H9 (cell line): ENCODE measurements around the gene STIL. TPM values are rescaled to one million over a fixed set of nuclear protein-coding genes. Genes with fewer than 3 reads are reported as not detected.

Source experiments
- DNase-seq: peaks from one replicate; pipeline ENCODE4 v3.0.0-alpha.2; 2017
- H2AFZ ChIP-seq: one replicate; pipeline ENCODE4 v1.6.1; 2013; ENCODE audit warnings: mild to moderate bottlenecking, low read length, control low read depth, moderate library complexity
- H2AK5ac ChIP-seq: 2 replicates; pipeline ENCODE4 v1.6.1; 2013; ENCODE audit warnings: low read length, control low read depth, mixed read lengths; ENCODE audit not compliant: insufficient read length
- H2BK120ac ChIP-seq: one replicate; pipeline ENCODE4 v1.6.1; 2013; ENCODE audit warnings: low read depth, mild to moderate bottlenecking, low read length, control low read depth, inconsistent platforms; ENCODE audit not compliant: poor library complexity, severe bottlenecking
- H2BK12ac ChIP-seq: 2 replicates; pipeline ENCODE4 v1.6.1; 2013; ENCODE audit warnings: low read length, control low read depth, mixed read lengths, low read depth; ENCODE audit not compliant: insufficient read length
- H2BK15ac ChIP-seq: 2 replicates; pipeline ENCODE4 v1.6.1; 2013; ENCODE audit warnings: low read depth, low read length, control low read depth
- H2BK20ac ChIP-seq: one replicate; pipeline ENCODE4 v1.6.1; 2013; ENCODE audit warnings: low read depth, mild to moderate bottlenecking, low read length, control low read depth, inconsistent platforms; ENCODE audit not compliant: poor library complexity, severe bottlenecking
- H2BK5ac ChIP-seq: 2 replicates; pipeline ENCODE4 v1.6.1; 2013; ENCODE audit warnings: low read length, control low read depth, mixed read lengths; ENCODE audit not compliant: insufficient read length
- H3K14ac ChIP-seq: 2 replicates; pipeline ENCODE4 v1.6.1; 2013; ENCODE audit warnings: low read length, control low read depth; ENCODE audit not compliant: insufficient read depth
- H3K18ac ChIP-seq: 2 replicates; pipeline ENCODE4 v1.6.1; 2013; ENCODE audit warnings: low read depth, mild to moderate bottlenecking, mixed read lengths, low read length, control low read depth; ENCODE audit not compliant: insufficient read length
- H3K23ac ChIP-seq: 2 replicates; pipeline ENCODE4 v1.6.1; 2013; ENCODE audit warnings: low read length, control low read depth, mixed read lengths, low read depth; ENCODE audit not compliant: insufficient read length
- H3K23me2 ChIP-seq: 2 replicates; pipeline ENCODE4 v1.6.1; 2013; ENCODE audit warnings: low read depth, mild to moderate bottlenecking, mixed read lengths, low read length, control low read depth; ENCODE audit not compliant: insufficient read length, poor library complexity, severe bottlenecking
- H3K27ac ChIP-seq: 2 replicates; pipeline ENCODE4 v1.5.1; 2013; ENCODE audit warnings: low read length, control low read depth, mixed read lengths, low read depth; ENCODE audit not compliant: insufficient read length
- H3K27me3 ChIP-seq: 2 replicates; pipeline ENCODE4 v1.6.1; 2013; ENCODE audit warnings: low read length, control low read depth, inconsistent platforms; ENCODE audit not compliant: insufficient read depth
- H3K4ac ChIP-seq: 2 replicates; pipeline ENCODE4 v1.6.1; 2013; ENCODE audit warnings: low read depth, mild to moderate bottlenecking, control low read depth, inconsistent platforms, low read length, moderate library complexity
- H3K4me1 ChIP-seq: 2 replicates; pipeline ENCODE4 v1.6.1; 2013; ENCODE audit warnings: low read length, control low read depth, inconsistent platforms; ENCODE audit not compliant: insufficient read depth
- H3K4me2 ChIP-seq: 2 replicates; pipeline ENCODE4 v1.6.1; 2013; ENCODE audit warnings: low read length, control low read depth, mixed read lengths; ENCODE audit not compliant: insufficient read length, insufficient read depth
- H3K56ac ChIP-seq: 2 replicates; pipeline ENCODE4 v1.6.1; 2013; ENCODE audit warnings: low read depth, mild to moderate bottlenecking, mixed read lengths, low read length, control low read depth; ENCODE audit not compliant: insufficient read length
- H3K79me1 ChIP-seq: 2 replicates; pipeline ENCODE4 v1.6.1; 2013; ENCODE audit warnings: low read depth, mild to moderate bottlenecking, moderate library complexity, low read length, control low read depth, inconsistent platforms; ENCODE audit not compliant: insufficient read depth, poor library complexity, severe bottlenecking
- H3K79me2 ChIP-seq: 2 replicates; pipeline ENCODE4 v1.6.1; 2013; ENCODE audit warnings: low read length, control low read depth, inconsistent platforms; ENCODE audit not compliant: insufficient read depth
- H3K9ac ChIP-seq: 2 replicates; pipeline ENCODE4 v1.6.1; 2013; ENCODE audit warnings: low read length, control low read depth, mixed read lengths; ENCODE audit not compliant: insufficient read length; ENCODE audit errors: extremely low read depth
- H3K9me3 ChIP-seq: one replicate; pipeline ENCODE4 v1.6.1; 2013; ENCODE audit warnings: low read depth, low read length, inconsistent platforms; ENCODE audit not compliant: control insufficient read depth
- H3T11ph ChIP-seq: one replicate; pipeline ENCODE4 v1.6.1; 2013; ENCODE audit warnings: mild to moderate bottlenecking, low read length, control low read depth, inconsistent platforms
- H4K20me1 ChIP-seq: one replicate; pipeline ENCODE4 v1.6.1; 2013; ENCODE audit not compliant: control insufficient read depth, insufficient read length, insufficient read depth
- H4K5ac ChIP-seq: 2 replicates; pipeline ENCODE4 v1.6.1; 2013; ENCODE audit warnings: low read depth, mild to moderate bottlenecking, mixed read lengths, low read length, control low read depth; ENCODE audit not compliant: insufficient read length
- H4K8ac ChIP-seq: replicated peaks from 2 replicates; pipeline ENCODE4 v1.6.1; 2013; ENCODE audit warnings: low read length, control low read depth, mixed read lengths, low read depth; ENCODE audit not compliant: insufficient read length
- H4K91ac ChIP-seq: 2 replicates; pipeline ENCODE4 v1.6.1; 2013; ENCODE audit warnings: low read depth, mild to moderate bottlenecking, moderate library complexity, mixed read lengths, low read length, control low read depth; ENCODE audit not compliant: insufficient read length
- H3K27ac Mint-ChIP-seq, 3 experiments: 2 replicates in 2 of 3; 3 replicates in 1 of 3; pipeline ENCODE4 v1.8.0; 2020 to 2021; ENCODE audit warnings: mixed read lengths in 3 of 3, mild to moderate bottlenecking in 1 of 3, moderate library complexity in 1 of 3
- H3K27me3 Mint-ChIP-seq: 2 replicates; pipeline ENCODE4 v1.8.0; 2021; ENCODE audit warnings: low read depth, mild to moderate bottlenecking, moderate library complexity, mixed read lengths
- H3K36me3 Mint-ChIP-seq, 3 experiments: 2 replicates in 2 of 3; 3 replicates in 1 of 3; pipeline ENCODE4 v1.8.0; 2020 to 2021; ENCODE audit warnings: low read depth in 3 of 3, mixed read lengths in 3 of 3; ENCODE audit not compliant: insufficient read depth in 1 of 3
- H3K4me1 Mint-ChIP-seq, 2 experiments: 2 replicates each; pipeline ENCODE4 v1.8.0; 2020; ENCODE audit warnings: mixed read lengths in 2 of 2
- H3K4me3 Mint-ChIP-seq, 2 experiments: 2 replicates in 1 of 2; 3 replicates in 1 of 2; pipeline ENCODE4 v1.8.0; 2020 to 2021; ENCODE audit warnings: mild to moderate bottlenecking in 2 of 2, mixed read lengths in 2 of 2, moderate library complexity in 1 of 2
- H3K9me3 Mint-ChIP-seq, 2 experiments: 2 replicates in 1 of 2; 3 replicates in 1 of 2; pipeline ENCODE4 v1.8.0; 2020; ENCODE audit warnings: mild to moderate bottlenecking in 2 of 2, mixed read lengths in 2 of 2, moderate library complexity in 1 of 2
- CTCF ChIP-seq: fragments of 200-600 bp; sonication (generic); conservative IDR thresholded peaks from 3 replicates; pipeline ENCODE4 v1.8.0; 2021; ENCODE audit warnings: antibody characterized with exemption, mild to moderate bottlenecking
- WGBS: extraction: QIAGEN DNeasy Blood & Tissue Kit; methylation state at CpG from one replicate; pipeline ENCODE4 v1.1.7; 2013; ENCODE audit warnings: missing lambda C conversion rate, low lambda C conversion rate, mixed read lengths; ENCODE audit not compliant: insufficient read length; ENCODE audit errors: extremely low coverage; 5-methylcytosine and 5-hydroxymethylcytosine counted together
- total RNA-seq: library from RNA; stranded (reverse); gene quantifications from 2 replicates; pipeline ENCODE4 v1.2.1, GENCODE V29; 2021

Gene STIL
- total RNA-seq, 1 experiment from 2014 or later, result 26.6 TPM

DNA sequence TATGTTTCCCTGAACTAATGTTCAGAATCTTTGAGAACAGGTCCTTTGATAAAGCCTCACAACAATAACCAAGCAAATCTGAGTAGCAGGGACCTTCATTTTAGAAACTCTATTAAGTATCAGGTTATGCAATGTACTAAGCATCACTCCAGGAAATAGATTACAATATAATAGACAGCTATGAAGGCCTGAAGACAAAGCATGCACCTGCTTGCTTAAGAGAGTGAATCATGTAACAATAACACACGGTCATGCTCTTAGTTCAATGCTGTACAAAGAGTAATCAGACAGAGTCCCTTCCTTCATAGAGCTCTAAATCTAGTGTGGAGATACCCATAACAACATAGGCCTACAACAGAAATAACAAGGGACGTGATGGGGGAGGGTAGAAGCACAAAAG is 11.6 kb upstream of the STIL start:
- H3K27me3 ChIP-seq, result no peaks in the 10 kb centered on the region
- no peak for TF ChIP-seq CTCF
- no peak overlapping the region for H3K23ac ChIP-seq
- no peak overlapping the region for H3K4me3 Mint-ChIP-seq
- H3K4ac ChIP-seq, result no peak overlapping the region
- H3K4me2 ChIP-seq, result no peak overlapping the region
- no peak overlapping the region for H2BK12ac ChIP-seq
- no peaks in the 10 kb centered on the region for H3K9me3 Mint-ChIP-seq
- DNase-seq, result no peak
- no peaks in the 10 kb centered on the region for H3K23me2 ChIP-seq
- H3K36me3 Mint-ChIP-seq, result no peaks in the 10 kb centered on the region
- no peak overlapping the region for H4K5ac ChIP-seq
- no peak overlapping the region for H2BK15ac ChIP-seq
- no peaks in the 10 kb centered on the region for H3K79me2 ChIP-seq
- no peak overlapping the region for H2AK5ac ChIP-seq
- no peak overlapping the region for H3K27ac ChIP-seq
- no peak overlapping the region for H2BK20ac ChIP-seq
- H3K56ac ChIP-seq, result no peak overlapping the region
- H3K14ac ChIP-seq, result no peak overlapping the region
- no peaks in the 10 kb centered on the region for H3K9me3 ChIP-seq
- H4K91ac ChIP-seq, result no peak overlapping the region
- H3K27me3 Mint-ChIP-seq, result no peaks in the 10 kb centered on the region
- no peak overlapping the region for H2BK5ac ChIP-seq
- H2AFZ ChIP-seq, result no peak overlapping the region
- H3K27ac Mint-ChIP-seq, result 0 out of 7 replicates have a peak overlapping the region, but pooled peaks of 1 of the 3 experiments have one; percentile 42
- no CpG with 5 or more reads among the region's 2 CpGs for WGBS
- H4K20me1 ChIP-seq, result no peaks in the 10 kb centered on the region
- H3K4me1 ChIP-seq, result no peaks in the 10 kb centered on the region
- H3K4me1 Mint-ChIP-seq, result no peaks in the 10 kb centered on the region
- H2BK120ac ChIP-seq, result no peak overlapping the region
- no peak overlapping the region for H3K9ac ChIP-seq
- H3K79me1 ChIP-seq, result no peaks in the 10 kb centered on the region
- H3K18ac ChIP-seq, result no peak overlapping the region
- H3T11ph ChIP-seq, result no peak overlapping the region
- no peak overlapping the region for H4K8ac ChIP-seq
